ENCODE data around the gene ZBTB7C.

DNA sequence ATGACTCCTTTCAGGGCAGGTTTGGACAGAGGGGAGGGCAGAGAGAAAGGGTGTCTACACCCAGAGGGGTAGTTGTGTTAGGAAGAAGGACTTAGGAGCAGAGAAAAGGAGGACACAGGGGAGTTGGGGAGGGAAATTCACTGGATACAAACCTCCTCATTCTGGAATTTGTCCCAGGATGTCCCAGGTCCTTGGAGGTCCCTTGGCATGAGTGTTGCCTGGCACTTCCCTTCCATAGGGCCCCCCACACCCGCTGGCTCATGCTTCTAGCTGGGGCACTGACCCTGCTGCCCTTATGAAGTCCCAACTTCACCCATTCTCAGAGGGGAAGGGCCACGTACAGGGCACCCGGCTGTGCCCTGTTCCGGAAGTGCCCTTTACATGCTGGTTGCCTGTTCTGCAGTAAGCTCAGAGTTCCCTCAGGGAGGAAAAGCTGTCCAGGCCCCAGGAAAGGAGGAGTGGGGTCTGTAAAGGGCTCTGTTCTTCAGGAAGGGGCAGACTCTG is 385.1 kb downstream of the ZBTB7C start:
- TF ChIP-seq POLR2AphosphoS5 (IDR thresholded peaks at IDR 0.05; ENCODE audit: low read depth, low read length) (no peak), JUN (IDR thresholded peaks at IDR 0.05; ENCODE audit: low read depth, low read length) (no peak), CREB1 (IDR thresholded peaks at IDR 0.05) (no peak), EZH2 (IDR thresholded peaks at IDR 0.05; ENCODE audit: low read depth, low read length, severe bottlenecking) (no peak), KDM1A (IDR thresholded peaks at IDR 0.05; ENCODE audit: borderline replicate concordance, low read length) (no peak), MAFK (IDR thresholded peaks at IDR 0.05; ENCODE audit: low read depth, low read length) (no peak), PHF8 (conservative IDR thresholded peaks at IDR 0.05; ENCODE audit: low read depth, low read length) (no peak), ZNF274 (IDR thresholded peaks at IDR 0.05; ENCODE audit: borderline replicate concordance, extremely low read depth, low read length) (no peak), YY1 (IDR thresholded peaks at IDR 0.05; ENCODE audit: low read depth, low read length) (no peak), POLR2A (IDR thresholded peaks at IDR 0.05; ENCODE audit: control extremely low read depth in 1 of 2, low read depth in 2 of 2, low read length in 2 of 2) (no peak), GTF2F1 (IDR thresholded peaks at IDR 0.05; ENCODE audit: borderline replicate concordance, low read depth, low read length) (no peak), SIN3A (conservative IDR thresholded peaks at IDR 0.05 in 1 of 2, IDR thresholded peaks at IDR 0.05 in 1 of 2; ENCODE audit: low read depth in 1 of 2, low read length in 2 of 2) (no peak)
- TF ChIP-seq, protein P1, sequence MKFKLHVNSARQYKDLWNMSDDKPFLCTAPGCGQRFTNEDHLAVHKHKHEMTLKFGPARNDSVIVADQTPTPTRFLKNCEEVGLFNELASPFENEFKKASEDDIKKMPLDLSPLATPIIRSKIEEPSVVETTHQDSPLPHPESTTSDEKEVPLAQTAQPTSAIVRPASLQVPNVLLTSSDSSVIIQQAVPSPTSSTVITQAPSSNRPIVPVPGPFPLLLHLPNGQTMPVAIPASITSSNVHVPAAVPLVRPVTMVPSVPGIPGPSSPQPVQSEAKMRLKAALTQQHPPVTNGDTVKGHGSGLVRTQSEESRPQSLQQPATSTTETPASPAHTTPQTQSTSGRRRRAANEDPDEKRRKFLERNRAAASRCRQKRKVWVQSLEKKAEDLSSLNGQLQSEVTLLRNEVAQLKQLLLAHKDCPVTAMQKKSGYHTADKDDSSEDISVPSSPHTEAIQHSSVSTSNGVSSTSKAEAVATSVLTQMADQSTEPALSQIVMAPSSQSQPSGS (IDR thresholded peaks at IDR 0.05; ENCODE audit: low read length) = no peak
- TF ChIP-seq, protein P2, sequence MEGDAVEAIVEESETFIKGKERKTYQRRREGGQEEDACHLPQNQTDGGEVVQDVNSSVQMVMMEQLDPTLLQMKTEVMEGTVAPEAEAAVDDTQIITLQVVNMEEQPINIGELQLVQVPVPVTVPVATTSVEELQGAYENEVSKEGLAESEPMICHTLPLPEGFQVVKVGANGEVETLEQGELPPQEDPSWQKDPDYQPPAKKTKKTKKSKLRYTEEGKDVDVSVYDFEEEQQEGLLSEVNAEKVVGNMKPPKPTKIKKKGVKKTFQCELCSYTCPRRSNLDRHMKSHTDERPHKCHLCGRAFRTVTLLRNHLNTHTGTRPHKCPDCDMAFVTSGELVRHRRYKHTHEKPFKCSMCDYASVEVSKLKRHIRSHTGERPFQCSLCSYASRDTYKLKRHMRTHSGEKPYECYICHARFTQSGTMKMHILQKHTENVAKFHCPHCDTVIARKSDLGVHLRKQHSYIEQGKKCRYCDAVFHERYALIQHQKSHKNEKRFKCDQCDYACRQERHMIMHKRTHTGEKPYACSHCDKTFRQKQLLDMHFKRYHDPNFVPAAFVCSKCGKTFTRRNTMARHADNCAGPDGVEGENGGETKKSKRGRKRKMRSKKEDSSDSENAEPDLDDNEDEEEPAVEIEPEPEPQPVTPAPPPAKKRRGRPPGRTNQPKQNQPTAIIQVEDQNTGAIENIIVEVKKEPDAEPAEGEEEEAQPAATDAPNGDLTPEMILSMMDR (IDR thresholded peaks at IDR 0.05; ENCODE audit: control extremely low read depth in 1 of 3, insufficient read depth in 1 of 3, low read depth in 1 of 3, low read length in 3 of 3) = no peak
